ENCODE measurements around the gene FADD. TPM values are rescaled to one million over a fixed set of nuclear protein-coding genes. Genes with fewer than 3 reads are reported as not detected.

Gene FADD
- total RNA-seq, 1 donor from 2014 or later = 23.0 TPM

GRCh38 chr11:70255477-70256116, 52.5 kb downstream of the FADD start:
- no peak overlapping the region for H3K27ac ChIP-seq

More at GRCh38 chr11:70255477-70256116, 52.5 kb downstream of the FADD start:
- no peak for ATAC-seq
- intact Hi-C loops (cut with DNase I) = no loop called here
- no peaks in the 10 kb centered on the region for H3K36me3 ChIP-seq
- DNase-seq = no peak
- H3K4me1 ChIP-seq = no peaks in the 10 kb centered on the region
- H3K4me3 ChIP-seq = no peak overlapping the region
- TF ChIP-seq, protein P1, sequence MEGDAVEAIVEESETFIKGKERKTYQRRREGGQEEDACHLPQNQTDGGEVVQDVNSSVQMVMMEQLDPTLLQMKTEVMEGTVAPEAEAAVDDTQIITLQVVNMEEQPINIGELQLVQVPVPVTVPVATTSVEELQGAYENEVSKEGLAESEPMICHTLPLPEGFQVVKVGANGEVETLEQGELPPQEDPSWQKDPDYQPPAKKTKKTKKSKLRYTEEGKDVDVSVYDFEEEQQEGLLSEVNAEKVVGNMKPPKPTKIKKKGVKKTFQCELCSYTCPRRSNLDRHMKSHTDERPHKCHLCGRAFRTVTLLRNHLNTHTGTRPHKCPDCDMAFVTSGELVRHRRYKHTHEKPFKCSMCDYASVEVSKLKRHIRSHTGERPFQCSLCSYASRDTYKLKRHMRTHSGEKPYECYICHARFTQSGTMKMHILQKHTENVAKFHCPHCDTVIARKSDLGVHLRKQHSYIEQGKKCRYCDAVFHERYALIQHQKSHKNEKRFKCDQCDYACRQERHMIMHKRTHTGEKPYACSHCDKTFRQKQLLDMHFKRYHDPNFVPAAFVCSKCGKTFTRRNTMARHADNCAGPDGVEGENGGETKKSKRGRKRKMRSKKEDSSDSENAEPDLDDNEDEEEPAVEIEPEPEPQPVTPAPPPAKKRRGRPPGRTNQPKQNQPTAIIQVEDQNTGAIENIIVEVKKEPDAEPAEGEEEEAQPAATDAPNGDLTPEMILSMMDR (IDR thresholded peaks at IDR 0.05) = no peak
- no peaks in the 10 kb centered on the region for H3K27me3 ChIP-seq (ENCODE audit: low read depth)
- no peaks in the 10 kb centered on the region for H3K9me3 ChIP-seq

Other genes starting within 250 kb of the FADD start
- gene ANO1, start 125.0 kb upstream of the FADD start, total RNA-seq = 9.0 TPM
- 81.0 TPM for gene PPFIA1, start 67.4 kb downstream of the FADD start, total RNA-seq
- 145 TPM for gene CTTN, start 195.2 kb downstream of the FADD start, total RNA-seq

Measured in lower lobe of right lung (tissue), 2 donors.